HG03521 (cell line): ENCODE results near the gene TBX15.
"Not testable (repeated sequence)": the region's sequence is repeated elsewhere in the genome, so short reads cannot be mapped to it uniquely, and the experiment has no call there.

ENCODE experiments used
- ATAC-seq: cut with Tn5 transposase; IDR thresholded peaks from one replicate; pipeline ENCODE4 v1.9.1; 2021; ENCODE audit warnings: mild to moderate bottlenecking, moderate library complexity; ENCODE audit not compliant: unreplicated experiment

The TBX15 gene

GRCh38 chr1:118928739-118929554, 59.2 kb downstream of the TBX15 start:
- no peak for ATAC-seq

GRCh38 chr1:118927427-118928187, 60.5 kb downstream of the TBX15 start:
- ATAC-seq: no peak

- ATAC-seq: no peak
Observed at GRCh38 chr1:118926261-118926660, 61.9 kb downstream of the TBX15 start.

GRCh38 chr1:118925651-118926050, 62.5 kb downstream of the TBX15 start:
- no peak for ATAC-seq

- no peak for ATAC-seq
Observed at GRCh38 chr1:118923319-118923718, 64.8 kb downstream of the TBX15 start.

- no peak for ATAC-seq
Observed at GRCh38 chr1:118921994-118922393, 66.1 kb downstream of the TBX15 start.

- ATAC-seq: no peak
Observed at GRCh38 chr1:118920124-118920717, 67.9 kb downstream of the TBX15 start.

- no peak for ATAC-seq
Observed at GRCh38 chr1:118918940-118919259, 69.2 kb downstream of the TBX15 start.

- peak; percentile 69 for ATAC-seq
Observed at GRCh38 chr1:118918230-118918939, 69.8 kb downstream of the TBX15 start.

- not testable (repeated sequence) for ATAC-seq
Observed at GRCh38 chr1:118916346-118916745, 71.8 kb downstream of the TBX15 start.

- ATAC-seq: no peak
Observed at GRCh38 chr1:118914379-118915161, 73.6 kb downstream of the TBX15 start.

- ATAC-seq: no peak
Observed at GRCh38 chr1:118913818-118914217, 74.3 kb downstream of the TBX15 start.

- no peak for ATAC-seq
Observed at GRCh38 chr1:118912574-118912973, 75.6 kb downstream of the TBX15 start.

GRCh38 chr1:118911571-118911970, 76.6 kb downstream of the TBX15 start:
- no peak for ATAC-seq

- ATAC-seq: no peak
Observed at GRCh38 chr1:118907466-118907865, 80.7 kb downstream of the TBX15 start.

GRCh38 chr1:118905671-118906070, 82.5 kb downstream of the TBX15 start:
- ATAC-seq: no peak

GRCh38 chr1:118905196-118905595, 82.9 kb downstream of the TBX15 start:
- no peak for ATAC-seq

GRCh38 chr1:118902711-118903191, 85.4 kb downstream of the TBX15 start:
- no peak for ATAC-seq

- ATAC-seq: no peak
Observed at GRCh38 chr1:118902299-118902698, 85.8 kb downstream of the TBX15 start.
